ENCODE measurements around the gene LIMA1.

GRCh38 chr12:50188241-50188781 is 95.0 kb downstream of the LIMA1 start:
- TF ChIP-seq POLR2AphosphoS5 (IDR thresholded peaks at IDR 0.05; ENCODE audit: borderline replicate concordance, low read depth, low read length) (no peak), EZH2 (IDR thresholded peaks at IDR 0.05) (no peak)

Measured in SK-N-MC (cell line).